Ovary (tissue), 9 donors: ENCODE results near the gene RELL2. TPM values are rescaled to one million over a fixed set of nuclear protein-coding genes. Genes with fewer than 3 reads are reported as not detected.

Experiments used
- DNase-seq, 5 donors: peaks; one replicate each; pipeline ENCODE4 v3.0.0-alpha.2; 2019 to 2020
- H3K27ac ChIP-seq, 2 donors: fragments of 200-600 bp; one replicate each; pipeline versions ENCODE4 v1.5.1 to v1.8.0; 2019 to 2022
- H3K27me3 ChIP-seq: fragments of 200-600 bp; one replicate; pipeline ENCODE4 v1.8.0; 2022
- H3K36me3 ChIP-seq: fragments of 200-600 bp; sonication (generic); one replicate; pipeline ENCODE4 v1.5.1; 2019
- H3K4me1 ChIP-seq: one replicate; pipeline ENCODE4 v1.8.1; 2013; ENCODE audit warnings: mild to moderate bottlenecking, moderate library complexity; ENCODE audit not compliant: insufficient read depth
- H3K4me3 ChIP-seq: fragments of 200-600 bp; sonication (generic); one replicate; pipeline ENCODE4 v1.5.1; 2017
- H3K9me3 ChIP-seq, 2 donors: fragments of 200-600 bp in 1 of 2; sonication (generic) in 1 of 2; one replicate each; pipeline versions ENCODE4 v1.5.1 to v1.8.1; 2013 to 2019; ENCODE audit warnings: mild to moderate bottlenecking in 1 of 2, moderate library complexity in 1 of 2
- CTCF ChIP-seq, 3 donors: fragments of 450-650 bp in 2 of 3; fragments of 200-600 bp in 1 of 3; IDR thresholded peaks; one replicate each; pipeline versions ENCODE4 v1.5.1 to v1.8.0; 2016 to 2022; ENCODE audit warnings: antibody characterized with exemption in 3 of 3, mild to moderate bottlenecking in 1 of 3
- EP300 ChIP-seq: sonication (generic); formaldehyde crosslinking; IDR thresholded peaks from one replicate; pipeline ENCODE4 v1.6.1; 2017; ENCODE audit warnings: antibody characterized with exemption
- POLR2A ChIP-seq: fragments of 450-650 bp; IDR thresholded peaks from one replicate; pipeline ENCODE4 v1.6.1; 2017; ENCODE audit warnings: antibody characterized with exemption, mild to moderate bottlenecking, moderate library complexity
- WGBS, 3 donors: extraction: QIAGEN DNeasy Blood & Tissue Kit in 1 of 3; methylation state at CpG; one replicate each; pipeline versions ENCODE4 v1.1.5 to v1.1.7; 2013 to 2017; 5-methylcytosine and 5-hydroxymethylcytosine counted together
- intact Hi-C, 4 donors: fragments of 100-400 bp; cut with DNase I; formaldehyde crosslinking; loops; one replicate each; pipeline versions ENCODE4 v1.11.0 to v1.15.1; 2022 to 2023
- polyA plus RNA-seq, 2 donors: library from polyadenylated mRNA; stranded (reverse); fragments of 200-250 nt in 1 of 2; fragments of 350-450 nt in 1 of 2; fragmentation: Illumina TruSeq in 1 of 2; extraction: RNeasy Lipid Tissue Mini Kit (QIAGEN cat#74804) in 1 of 2; gene quantifications; one replicate each; pipeline ENCODE4 v1.2.3, GENCODE V29; 2013 to 2014
- total RNA-seq, 7 donors: library from RNA; depleted of rRNA in 2 of 7; stranded (reverse); fragments of >200 nt in 2 of 7; fragmentation: NEBNext Ultra II Directional in 3 of 7; extraction: Animal tissue kit (Norgen Biotek cat#: 25700) in 3 of 7; gene quantifications; one replicate each; pipeline versions ENCODE4 v1.1.0 to v1.2.4, GENCODE V29; 2016 to 2023
- donor health status: DM: no; HTN: no; CAD: no; lungs with moderate emphysema.
- donor health status: DM: no; HTN: no; CAD: no.
- donor health status: Bipolar disorder and iron deficiency.
- donor health status: DM: yes; HTN: yes; CAD: no.
- donor health status: DM: no; HTN: no; CAD: no.
- donor health status: DM: yes; HTN: yes; CAD: no.

RELL2 gene
- total and polyA plus RNA-seq, 9 donors: 0.58 to 3.0 (median 1.6) TPM; not detected in 1

GRCh38 chr5:141654298-141654697 lies 17.5 kb downstream of the RELL2 start:
- Histone ChIP-seq H3K36me3 (no peaks in the 10 kb centered on the region), H3K27me3 (no peaks in the 10 kb centered on the region), H3K27ac (no peak overlapping the region), H3K9me3 (no peaks in the 10 kb centered on the region), H3K4me3 (no peak overlapping the region), H3K4me1 (peaks cover 5% of the 10 kb centered on the region)
- DNase-seq: no peak
- WGBS, 3 donors: 70 to 78% (median 72%) methylated on average over 2 of the region's 2 CpGs
- intact Hi-C loops: no loop called here
- TF ChIP-seq POLR2A (no peak), EP300 (no peak), CTCF (IDR thresholded peaks at IDR 0.05) (no peak)

- H3K4me1 ChIP-seq: peaks cover 5% of the 10 kb centered on the region
- no peak for TF ChIP-seq POLR2A
- no peak for TF ChIP-seq CTCF (IDR thresholded peaks at IDR 0.05)
- no peak for TF ChIP-seq EP300
- no peak overlapping the region for H3K27ac ChIP-seq
- 80 to 88% (median 87%) methylated on average over 7 of the region's 7 CpGs for WGBS, 3 donors
- intact Hi-C loops: no loop called here
- H3K27me3 ChIP-seq: no peaks in the 10 kb centered on the region
- no peaks in the 10 kb centered on the region for H3K36me3 ChIP-seq
- DNase-seq: no peak
- H3K4me3 ChIP-seq: no peak overlapping the region
- H3K9me3 ChIP-seq: no peaks in the 10 kb centered on the region
These were observed 18.2 kb downstream of the RELL2 start for GRCh38 chr5:141655020-141655419.

GRCh38 chr5:141656396-141656795 lies 19.6 kb downstream of the RELL2 start:
- Histone ChIP-seq H3K9me3 (no peaks in the 10 kb centered on the region), H3K27me3 (no peaks in the 10 kb centered on the region), H3K4me1 (peaks cover 3% of the 10 kb centered on the region), H3K27ac (no peak overlapping the region), H3K4me3 (no peak overlapping the region), H3K36me3 (no peaks in the 10 kb centered on the region)
- DNase-seq: no peak
- intact Hi-C loops: no loop called here
- WGBS, 3 donors: 83 to 96% (median 93%) methylated on average over 9 of the region's 9 CpGs
- no peak for TF ChIP-seq EP300
- no peak for TF ChIP-seq POLR2A

GRCh38 chr5:141657404-141657803 lies 20.6 kb downstream of the RELL2 start:
- WGBS, 3 donors: 96 to 100% (median 100%) methylated on average over 1 of the region's 1 CpG
- TF ChIP-seq CTCF (IDR thresholded peaks at IDR 0.05) (no peak), POLR2A (no peak), EP300 (no peak)
- no peak overlapping the region for H3K4me3 ChIP-seq
- no peak overlapping the region for H3K27ac ChIP-seq
- H3K36me3 ChIP-seq: no peaks in the 10 kb centered on the region
- DNase-seq: no peak
- intact Hi-C loops: no loop called here
- H3K9me3 ChIP-seq: no peaks in the 10 kb centered on the region
- H3K27me3 ChIP-seq: no peaks in the 10 kb centered on the region
- no peaks in the 10 kb centered on the region for H3K4me1 ChIP-seq

- no peaks in the 10 kb centered on the region for H3K4me1 ChIP-seq
- 71 to 80% (median 77%) methylated on average over 8 of the region's 8 CpGs for WGBS, 3 donors
- no peaks in the 10 kb centered on the region for H3K36me3 ChIP-seq
- TF ChIP-seq CTCF (IDR thresholded peaks at IDR 0.05) (no peak), POLR2A (no peak), EP300 (no peak)
- no peak overlapping the region for H3K4me3 ChIP-seq
- no peaks in the 10 kb centered on the region for H3K27me3 ChIP-seq
- no peak overlapping the region for H3K27ac ChIP-seq
- DNase-seq: no peak
- no peaks in the 10 kb centered on the region for H3K9me3 ChIP-seq
- intact Hi-C loops: no loop called here
These were observed 21.2 kb downstream of the RELL2 start for GRCh38 chr5:141657937-141658545.
